Left lobe of liver (tissue), 2 donors: ENCODE measurements around the gene HCFC1. TPM values are rescaled to one million over a fixed set of nuclear protein-coding genes. Genes with fewer than 3 reads are reported as not detected.
A peak's percentile ranks its signal among the peaks of the same experiment; 100 is the strongest.

ENCODE experiments used
- ATAC-seq: fragments of 200-7000 bp; cut with Tn5 transposase; one replicate; pipeline ENCODE4 v1.9.1; 2020; ENCODE audit warnings: mild to moderate bottlenecking, moderate library complexity
- DNase-seq: peaks from one replicate; pipeline ENCODE4 v3.0.0-alpha.2; 2020; ENCODE audit warnings: low spot score
- total RNA-seq: library from RNA; stranded (reverse); gene quantifications from one replicate; pipeline ENCODE4 v1.2.1, GENCODE V29; 2021
- donor health status: DM: no; HTN: no; CAD: no; lungs with moderate emphysema.
- donor health status: DM: no; HTN: yes; CAD: no.

Gene HCFC1
- total RNA-seq, 1 donor from 2014 or later: 17.2 TPM

GRCh38 chrX:153980394-153980793, 8.8 kb upstream of the HCFC1 start:
- peak; percentile 55 for DNase-seq
- ATAC-seq: peak; percentile 75

GRCh38 chrX:153974726-153975286, 3.2 kb upstream of the HCFC1 start:
- ATAC-seq (no peak), DNase-seq (no peak)

- ATAC-seq: no peak
Observed at GRCh38 chrX:153974003-153974725, 2.5 kb upstream of the HCFC1 start.

GRCh38 chrX:153973127-153974002, 1.7 kb upstream of the HCFC1 start:
- no peak for DNase-seq
- ATAC-seq: no peak

More at GRCh38 chrX:153974003-153974725, 2.5 kb upstream of the HCFC1 start:
- no peak for DNase-seq

- peak; percentile 86 for DNase-seq
- ATAC-seq: peak; percentile 63
Observed at GRCh38 chrX:153972368-153973126, 929 bp upstream of the HCFC1 start, which contains the start of gene TMEM187. Gene TMEM187 (plus strand): TSS chrX:153972754. CDS start chrX:153982063, 9,309 bp downstream.

- peak; percentile 87 for DNase-seq
- ATAC-seq: peak; percentile 67
Observed at GRCh38 chrX:153971124-153971449, 531 bp downstream of the HCFC1 start.

- peak; percentile 54 for DNase-seq
- peak; percentile 17 for ATAC-seq
Observed at GRCh38 chrX:153970357-153971123, 1.1 kb downstream of the HCFC1 start.

GRCh38 chrX:153969904-153970356, 1.7 kb downstream of the HCFC1 start:
- DNase-seq: no peak
- ATAC-seq: no peak

GRCh38 chrX:153969125-153969903, 2.3 kb downstream of the HCFC1 start:
- ATAC-seq (no peak), DNase-seq (no peak)

- DNase-seq (no peak), ATAC-seq (no peak)
Observed at GRCh38 chrX:153968754-153969124, 2.9 kb downstream of the HCFC1 start.

GRCh38 chrX:153968255-153968654, 3.4 kb downstream of the HCFC1 start:
- DNase-seq: no peak
- no peak for ATAC-seq

- DNase-seq (no peak), ATAC-seq (no peak)
Observed at GRCh38 chrX:153967536-153968224, 3.9 kb downstream of the HCFC1 start.

- DNase-seq (no peak), ATAC-seq (no peak)
Observed at GRCh38 chrX:153966841-153967535, 4.6 kb downstream of the HCFC1 start.

GRCh38 chrX:153966283-153966688, 5.3 kb downstream of the HCFC1 start:
- peak; percentile 77 for DNase-seq
- peak; percentile 61 for ATAC-seq

GRCh38 chrX:153965406-153965805, 6.2 kb downstream of the HCFC1 start:
- no peak for DNase-seq
- ATAC-seq: no peak

GRCh38 chrX:153964105-153964504, 7.5 kb downstream of the HCFC1 start:
- ATAC-seq (no peak), DNase-seq (no peak)

- DNase-seq: no peak
- ATAC-seq: no peak
Observed at GRCh38 chrX:153963546-153963945, 8.1 kb downstream of the HCFC1 start.

GRCh38 chrX:153961292-153961691, 10.3 kb downstream of the HCFC1 start:
- no peak for DNase-seq
- no peak for ATAC-seq
